Measurements from ENCODE around the gene GNA15. TPM values are rescaled to one million over a fixed set of nuclear protein-coding genes. Genes with fewer than 3 reads are reported as not detected.

Gene GNA15
- total RNA-seq, 1 experiment from 2014 or later, result 6.2 TPM

GRCh38 chr19:3201072-3201700 lies 65.4 kb downstream of the GNA15 start:
- Histone ChIP-seq H3K27ac (ENCODE audit: low read length) (no peak overlapping the region), H3K4me3 (ENCODE audit: low read depth in 2 of 2, low read length in 2 of 2) (no peak overlapping the region), H3K36me3 (ENCODE audit: control insufficient read depth, insufficient read depth, low read length) (no peaks in the 10 kb centered on the region), H3K4me1 (ENCODE audit: control insufficient read depth, insufficient read depth, low read length) (no peaks in the 10 kb centered on the region), H3K27me3 (ENCODE audit: control insufficient read depth, insufficient read depth, low read length) (no peaks in the 10 kb centered on the region), H3K9me3 (ENCODE audit: control insufficient read depth, insufficient read depth, low read depth, low read length) (no peaks in the 10 kb centered on the region)
- DNase-seq (ENCODE audit: low read depth, low spot score) (no peak), ATAC-seq (no peak)
- in situ Hi-C loops (cut with HindIII; ENCODE audit: low pct_unique_long_range_greater_than_20kb, low sequenced_read_pairs) (no loop called here), intact Hi-C loops (cut with micrococcal nuclease; ENCODE audit: unreplicated experiment) (no loop called here)
- POLR2A ChIA-PET, result no interaction called here
- CTCF ChIA-PET, result no interaction called here
- TF ChIP-seq POLR2AphosphoS5 (IDR thresholded peaks at IDR 0.05; ENCODE audit: low read depth, low read length) (no peak), SIN3A (IDR thresholded peaks at IDR 0.05; ENCODE audit: borderline replicate concordance, insufficient read depth, low read depth, low read length) (no peak), TCF7L2 (IDR thresholded peaks at IDR 0.05; ENCODE audit: low read depth, low read length) (no peak), REST (IDR thresholded peaks at IDR 0.05; ENCODE audit: insufficient read depth in 1 of 2, low read depth in 2 of 2, low read length in 1 of 2) (no peak), CTCF (IDR thresholded peaks at IDR 0.05) (no peak)
- no TSS peak for BruUV-seq (replicated peaks)

- ChIA-PET POLR2A (no interaction called here), CTCF (interaction anchor here (0.7 kb wide), 1 partner anchor 979 kb away, joined by 3 read pairs; no protein-coding TSS in a partner anchor)
- H3K9me3 ChIP-seq (ENCODE audit: control insufficient read depth, insufficient read depth, low read depth, low read length), result no peaks in the 10 kb centered on the region
- H3K4me1 ChIP-seq (ENCODE audit: control insufficient read depth, insufficient read depth, low read length), result no peaks in the 10 kb centered on the region
- H3K4me3 ChIP-seq (ENCODE audit: low read depth in 2 of 2, low read length in 2 of 2), result no peak overlapping the region
- no peak overlapping the region for H3K27ac ChIP-seq (ENCODE audit: low read length)
- ATAC-seq (no peak), DNase-seq (ENCODE audit: low read depth, low spot score) (no peak)
- in situ Hi-C loops (cut with HindIII; ENCODE audit: low pct_unique_long_range_greater_than_20kb, low sequenced_read_pairs) (no loop called here), intact Hi-C loops (cut with micrococcal nuclease; ENCODE audit: unreplicated experiment) (no loop called here)
- TF ChIP-seq TCF7L2 (IDR thresholded peaks at IDR 0.05; ENCODE audit: low read depth, low read length) (no peak), SIN3A (IDR thresholded peaks at IDR 0.05; ENCODE audit: borderline replicate concordance, insufficient read depth, low read depth, low read length) (no peak), REST (IDR thresholded peaks at IDR 0.05; ENCODE audit: insufficient read depth in 1 of 2, low read depth in 2 of 2, low read length in 1 of 2) (no peak), POLR2AphosphoS5 (IDR thresholded peaks at IDR 0.05; ENCODE audit: low read depth, low read length) (no peak), CTCF (IDR thresholded peaks at IDR 0.05) (no peak)
- BruUV-seq (replicated peaks), result no TSS peak
- H3K36me3 ChIP-seq (ENCODE audit: control insufficient read depth, insufficient read depth, low read length), result no peaks in the 10 kb centered on the region
- H3K27me3 ChIP-seq (ENCODE audit: control insufficient read depth, insufficient read depth, low read length), result no peaks in the 10 kb centered on the region
These were observed 66.1 kb downstream of the GNA15 start for GRCh38 chr19:3201911-3202310.
